Measurements from ENCODE around the gene TEX261.

Gene TEX261

GRCh38 chr2:70981421-70981820 lies 13.3 kb downstream of the TEX261 start:
- FAIRE-seq = no peak

- no peak for FAIRE-seq
Measured at GRCh38 chr2:70979626-70980025, 15.0 kb downstream of the TEX261 start.

- no peak for FAIRE-seq
Measured at GRCh38 chr2:70979180-70979488, 15.5 kb downstream of the TEX261 start.

GRCh38 chr2:70978341-70979179 lies 16.1 kb downstream of the TEX261 start, which contains the start of gene ANKRD53:
ANKRD53 (plus strand) TSS chr2:70978630; CDS start chr2:70978646, 16 bp downstream.
- FAIRE-seq = no peak

- FAIRE-seq = no peak
Measured at GRCh38 chr2:70977605-70978205, 17.0 kb downstream of the TEX261 start.

GRCh38 chr2:70975237-70975636 lies 19.4 kb downstream of the TEX261 start:
- FAIRE-seq = no peak

- FAIRE-seq = no peak
Measured at GRCh38 chr2:70974592-70974991, 20.1 kb downstream of the TEX261 start.

GRCh38 chr2:70967189-70967588 lies 27.5 kb downstream of the TEX261 start:
- no peak for FAIRE-seq

GRCh38 chr2:70966681-70967080 lies 28.0 kb downstream of the TEX261 start:
- no peak for FAIRE-seq

- no peak for FAIRE-seq
Measured at GRCh38 chr2:70965506-70965905, 29.2 kb downstream of the TEX261 start.

GRCh38 chr2:70964596-70965386 lies 29.9 kb downstream of the TEX261 start:
- FAIRE-seq = no peak

GRCh38 chr2:70964133-70964532 lies 30.5 kb downstream of the TEX261 start:
- FAIRE-seq = no peak

- no peak for FAIRE-seq
Measured at GRCh38 chr2:70962885-70963878, 31.5 kb downstream of the TEX261 start.

- FAIRE-seq = no peak
Measured at GRCh38 chr2:70962211-70962884, 32.3 kb downstream of the TEX261 start.

GRCh38 chr2:70961648-70961994 lies 33.1 kb downstream of the TEX261 start:
- FAIRE-seq = no peak

- FAIRE-seq = no peak
Measured at GRCh38 chr2:70960833-70961647, 33.6 kb downstream of the TEX261 start.

- FAIRE-seq = no peak
Measured at GRCh38 chr2:70959851-70960832, 34.5 kb downstream of the TEX261 start.

- FAIRE-seq = no peak
Measured at GRCh38 chr2:70959271-70959761, 35.4 kb downstream of the TEX261 start.

- FAIRE-seq = no peak
Measured at GRCh38 chr2:70958759-70959158, 35.9 kb downstream of the TEX261 start.

GRCh38 chr2:70957798-70958197 lies 36.9 kb downstream of the TEX261 start:
- FAIRE-seq = no peak

Data from TTC549 (cell line).